ENCODE data around the gene ASAP2.

ASAP2 gene

DNA sequence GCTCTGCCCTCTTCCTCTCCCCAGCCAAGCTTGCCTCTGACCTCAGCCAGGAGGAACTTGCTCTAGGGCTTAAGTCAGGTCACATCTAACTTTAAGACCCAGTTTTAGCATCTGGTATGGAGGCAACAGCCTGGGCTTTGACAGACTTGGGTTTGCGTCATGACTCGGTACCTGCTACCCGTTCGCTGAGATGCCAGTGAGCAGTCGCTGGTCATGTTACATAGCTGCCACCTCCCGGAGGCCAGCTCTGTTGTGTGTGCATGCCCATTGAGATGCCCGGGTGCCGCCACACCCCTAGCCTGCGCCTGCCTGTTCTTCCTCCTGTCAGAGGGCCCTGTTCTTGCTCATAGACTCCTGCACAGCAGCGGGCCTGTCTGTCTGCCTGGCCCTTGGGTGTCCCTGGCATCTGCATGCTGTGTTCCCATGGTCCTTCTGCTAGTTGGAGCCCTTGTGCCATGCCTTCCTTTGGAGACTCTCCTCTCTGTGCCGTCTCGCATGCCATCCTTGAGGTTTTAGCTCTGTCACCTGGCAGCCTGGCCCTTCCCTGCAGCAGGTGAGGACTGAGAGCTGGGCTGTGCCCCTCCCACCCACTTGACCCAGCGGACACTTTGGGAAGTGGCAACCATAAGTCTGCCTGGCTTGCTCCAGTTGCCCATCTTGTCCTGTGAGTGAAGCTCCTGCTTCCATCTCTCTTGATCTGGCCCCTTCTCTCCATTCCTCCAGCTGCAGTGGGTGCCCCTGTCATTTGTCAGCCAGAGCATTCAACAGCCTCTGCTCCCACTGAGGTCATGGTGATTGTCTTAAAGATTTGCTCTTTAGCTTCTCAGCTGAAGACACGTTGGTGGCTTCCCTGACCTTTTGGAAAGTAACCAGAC lies 24.9 kb downstream of the ASAP2 start:
- DNase-seq (ENCODE audit: low spot score), result no peak

DNA sequence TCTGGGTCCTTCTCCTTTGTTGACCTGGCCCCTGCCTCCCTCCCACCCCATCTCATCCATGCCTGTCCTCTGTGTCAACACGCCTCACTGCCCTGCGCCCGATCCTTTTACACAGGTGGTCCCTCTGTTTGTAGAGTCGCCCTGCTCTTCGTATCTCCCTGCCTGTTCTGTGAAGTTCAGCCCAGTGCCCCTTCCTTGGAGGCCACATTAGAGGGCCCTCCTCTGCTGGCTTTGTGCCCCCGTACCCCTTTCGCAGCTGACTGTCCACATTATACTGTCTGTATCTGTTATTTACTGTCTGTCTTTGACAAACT lies 25.5 kb downstream of the ASAP2 start:
- DNase-seq (ENCODE audit: low spot score), result no peak

DNA sequence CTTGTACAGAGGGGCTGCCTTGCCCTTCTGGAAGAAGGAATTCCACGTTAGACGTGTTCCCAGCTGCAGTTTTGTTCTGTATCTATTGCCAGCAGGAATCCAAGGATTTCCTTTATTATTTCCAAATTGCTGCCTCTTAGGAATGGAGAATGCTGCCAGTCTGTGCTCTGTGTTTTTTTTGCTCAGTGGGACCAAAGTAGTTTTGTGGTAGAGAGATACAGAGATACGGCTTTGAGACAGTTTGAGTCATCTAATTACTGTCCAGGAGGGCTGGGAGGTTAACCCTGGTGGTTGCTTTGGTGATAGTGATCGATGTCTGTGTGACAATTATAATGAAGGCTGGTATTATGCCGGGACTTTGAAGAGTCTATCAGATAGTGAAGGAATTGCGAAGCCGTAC lies 26.3 kb downstream of the ASAP2 start:
- DNase-seq (ENCODE audit: low spot score), result no peak

DNA sequence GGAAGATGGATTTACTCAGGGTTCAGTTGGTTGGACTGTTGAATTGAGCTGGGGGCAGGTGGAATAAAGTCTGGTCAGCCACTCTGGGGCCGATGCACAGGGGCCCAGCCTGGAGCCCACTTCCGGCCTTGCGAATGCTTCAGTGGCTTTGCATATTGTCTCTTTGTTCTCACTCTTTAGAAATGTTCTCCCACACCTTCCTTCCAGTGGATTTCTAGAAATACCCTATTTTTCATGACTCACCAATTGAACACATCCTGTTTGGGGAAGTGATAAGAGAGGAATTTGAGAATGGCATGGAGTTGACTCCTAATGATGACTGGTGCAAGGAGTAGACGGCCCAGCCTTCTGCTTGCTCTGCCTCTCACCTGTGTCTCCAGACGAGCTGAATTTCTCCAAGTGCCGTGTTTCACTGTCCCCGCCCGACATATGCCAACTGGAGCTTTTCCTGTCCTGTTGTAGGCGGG lies 28.1 kb downstream of the ASAP2 start:
- DNase-seq (ENCODE audit: low spot score), result no peak

DNA sequence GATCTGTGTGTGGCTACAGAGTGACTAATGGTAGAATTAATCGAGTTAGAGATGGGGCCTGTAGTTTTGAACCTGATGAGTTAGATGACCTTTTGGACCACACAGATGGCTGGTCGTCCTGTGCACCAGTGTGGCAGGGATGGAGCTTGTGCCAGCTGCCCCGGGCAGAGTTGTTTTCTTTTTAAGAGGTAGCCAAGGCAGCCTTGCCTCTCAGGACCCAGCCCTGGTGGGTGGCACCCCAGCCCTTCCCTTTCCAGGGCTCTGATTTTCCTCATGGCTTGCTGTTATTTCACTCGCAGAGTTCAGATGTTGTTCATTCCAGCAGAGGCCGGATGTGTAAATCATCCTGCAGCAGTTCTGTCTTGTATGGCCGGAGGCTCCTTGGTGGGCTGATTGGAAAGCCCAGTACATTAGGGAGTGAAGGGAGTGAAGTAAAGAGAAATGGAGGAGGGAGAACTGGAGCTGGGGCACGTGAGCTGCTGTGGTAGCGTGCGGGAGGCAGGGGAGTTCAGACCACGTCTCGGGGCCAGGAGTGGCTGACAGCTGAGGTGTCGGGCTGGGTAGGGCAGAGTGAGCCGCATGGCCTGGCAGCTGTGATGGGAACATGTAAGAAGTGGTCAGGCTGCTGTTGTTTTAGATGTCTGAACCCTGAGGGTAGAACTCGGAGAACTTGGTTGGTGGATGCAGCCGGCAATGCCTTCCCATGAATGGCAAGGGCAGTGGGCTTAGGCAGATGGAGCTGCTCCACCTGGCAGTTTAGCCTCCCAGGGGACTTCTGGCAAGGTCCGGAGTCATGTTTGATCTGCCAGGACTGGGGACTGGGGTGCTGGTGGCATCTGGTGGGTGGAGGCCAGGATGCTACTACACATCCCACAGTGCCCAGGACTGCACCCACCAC lies 28.8 kb downstream of the ASAP2 start:
- no peak for DNase-seq (ENCODE audit: low spot score)

DNA sequence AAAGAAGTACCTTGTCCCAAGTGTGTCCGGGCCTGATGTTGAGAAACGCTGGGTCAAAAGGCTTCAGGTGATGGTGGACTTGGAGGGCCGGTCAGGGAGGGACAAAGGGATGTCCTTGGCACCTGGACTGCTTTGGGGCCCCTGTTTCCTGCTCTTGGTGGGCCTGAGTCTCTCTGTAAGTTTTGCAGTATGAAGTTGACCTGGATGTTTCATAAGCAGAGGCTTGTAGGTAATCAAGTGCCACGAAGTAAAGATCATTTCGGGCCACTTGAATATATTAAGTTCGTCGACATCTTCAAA lies 29.4 kb downstream of the ASAP2 start:
- DNase-seq (ENCODE audit: low spot score), result no peak

DNA sequence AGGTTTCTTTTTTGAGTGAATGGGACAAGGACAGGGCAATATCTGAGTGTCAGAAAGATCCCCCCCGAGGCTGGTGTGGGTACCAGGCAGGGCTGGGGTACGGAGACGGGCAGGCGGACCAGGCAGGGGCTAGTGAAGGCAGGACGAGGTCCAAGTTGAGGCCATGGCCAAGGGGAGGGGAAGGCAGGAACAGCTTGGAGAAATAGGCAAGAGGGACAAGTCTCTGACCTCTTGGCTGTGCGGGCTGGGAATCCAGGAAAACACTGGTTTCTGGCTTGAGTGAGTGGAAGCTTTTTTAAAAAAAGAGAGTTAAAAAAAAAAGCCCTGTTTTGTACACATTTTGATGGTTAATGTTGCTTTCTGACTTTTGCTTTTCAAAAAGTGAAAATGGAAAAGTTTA lies 30.3 kb downstream of the ASAP2 start:
- no peak for DNase-seq (ENCODE audit: low spot score)

DNA sequence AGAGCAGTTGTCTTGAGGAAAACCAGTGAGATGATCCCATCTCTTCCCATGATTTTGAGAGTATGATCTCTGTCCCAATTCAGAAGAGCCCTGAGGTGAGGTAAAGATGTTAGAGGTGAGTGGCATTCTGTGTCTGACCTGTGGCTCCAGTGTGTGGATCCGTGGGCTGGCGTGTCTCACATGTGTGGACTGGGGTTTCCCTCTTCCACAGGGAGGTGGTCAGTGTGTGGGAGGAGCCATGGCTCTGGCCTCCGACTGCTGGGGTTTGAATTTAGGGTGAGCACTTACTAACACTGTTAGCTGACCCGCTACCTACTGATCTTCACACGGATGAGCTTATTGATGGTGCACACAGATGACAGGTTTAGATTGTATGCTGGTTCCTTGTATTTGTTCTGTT lies 31.2 kb downstream of the ASAP2 start:
- no peak for DNase-seq (ENCODE audit: low spot score)

DNA sequence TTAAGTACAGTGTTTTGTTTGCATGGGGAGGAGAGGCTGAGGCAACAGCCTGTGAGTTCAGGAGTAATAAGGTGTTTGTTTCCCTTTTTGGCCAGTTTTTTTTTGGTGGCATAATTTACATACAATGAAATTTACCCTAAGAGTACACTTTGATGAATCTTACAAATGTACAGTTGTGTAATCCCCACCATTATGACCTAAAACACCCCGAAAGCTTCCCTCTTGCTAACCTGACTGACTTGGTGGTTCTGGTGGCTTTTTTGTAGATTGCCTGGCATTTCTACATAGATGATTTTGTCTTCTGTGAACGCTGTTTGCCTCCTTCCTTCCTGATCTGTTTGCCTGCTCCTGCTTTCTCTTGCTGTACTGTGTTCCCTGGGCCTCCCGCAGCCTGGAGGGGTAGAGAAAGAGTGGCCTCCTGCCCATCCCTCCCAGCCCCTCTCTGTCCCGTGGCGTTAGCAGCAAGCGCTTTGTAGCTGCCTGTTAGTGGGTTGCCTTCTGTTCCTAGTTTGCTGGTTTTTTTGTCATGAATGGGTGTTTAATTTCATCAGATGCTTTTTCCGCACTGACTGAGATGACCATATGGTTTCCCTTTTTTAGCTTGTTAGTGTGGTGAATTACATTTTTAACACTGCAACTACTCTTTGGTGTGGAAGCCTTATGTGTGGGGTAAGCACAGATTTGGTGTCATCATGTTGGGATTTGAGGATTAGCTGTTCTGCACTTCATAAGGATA lies 32.1 kb downstream of the ASAP2 start:
- no peak for DNase-seq (ENCODE audit: low spot score)

DNA sequence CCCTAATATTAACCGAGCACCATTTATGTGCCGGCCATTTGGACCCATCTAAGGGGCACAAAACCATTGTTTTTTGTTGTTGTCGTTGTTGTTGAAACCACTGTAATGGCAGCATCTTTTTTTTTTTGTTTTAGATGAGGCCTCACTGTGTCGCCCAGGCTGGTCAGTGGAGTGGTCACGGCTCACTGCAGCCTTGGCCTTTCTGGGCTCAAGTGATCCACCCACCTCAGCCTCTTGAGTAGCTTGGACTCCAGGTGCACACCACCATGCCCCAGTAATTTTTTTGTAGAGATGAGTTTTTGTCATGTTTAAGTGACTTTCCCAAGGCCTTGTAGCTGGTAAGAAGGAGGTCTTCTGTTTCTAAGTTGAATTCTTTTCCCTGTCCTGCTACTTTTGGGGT lies 33.0 kb downstream of the ASAP2 start:
- no peak for DNase-seq (ENCODE audit: low spot score)

DNA sequence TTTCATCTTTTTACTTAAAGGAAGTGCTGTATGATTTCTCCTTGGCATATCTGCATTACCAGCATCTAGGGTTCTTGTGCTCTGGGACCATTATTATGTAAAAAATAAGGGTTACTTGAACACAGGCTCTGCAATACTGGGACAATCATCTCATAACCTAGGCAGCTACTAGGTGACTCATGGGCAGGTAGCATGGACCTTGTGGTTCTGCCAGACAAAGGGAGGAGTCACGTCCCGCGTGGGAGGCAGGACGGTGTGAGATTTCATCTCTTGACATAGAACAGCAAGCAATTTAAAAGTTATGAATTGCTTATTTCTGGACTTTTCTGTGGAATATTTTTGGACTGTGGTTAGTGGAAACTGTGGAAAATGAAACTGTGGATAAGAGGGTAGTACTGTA lies 34.1 kb downstream of the ASAP2 start:
- no peak for DNase-seq (ENCODE audit: low spot score)

DNA sequence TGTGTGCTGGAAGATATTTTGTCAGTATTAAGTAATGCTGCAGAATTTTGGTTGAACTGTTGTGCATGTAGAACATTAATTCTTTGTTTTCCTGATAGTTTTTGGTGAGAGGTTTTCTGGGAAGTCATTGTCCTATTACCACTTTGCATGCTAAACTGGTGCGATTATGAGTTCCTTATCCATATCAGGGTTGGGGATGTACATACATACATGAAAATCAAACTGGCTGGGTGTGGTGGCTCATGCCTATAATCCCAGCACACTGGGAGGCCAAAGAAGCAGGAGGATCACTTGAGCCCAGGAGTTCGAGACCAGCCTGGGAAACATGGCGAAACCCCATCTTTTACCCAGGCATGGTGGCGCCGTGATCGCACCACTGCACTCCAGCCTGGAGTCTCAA lies 34.6 kb downstream of the ASAP2 start:
- no peak for DNase-seq (ENCODE audit: low spot score)

DNA sequence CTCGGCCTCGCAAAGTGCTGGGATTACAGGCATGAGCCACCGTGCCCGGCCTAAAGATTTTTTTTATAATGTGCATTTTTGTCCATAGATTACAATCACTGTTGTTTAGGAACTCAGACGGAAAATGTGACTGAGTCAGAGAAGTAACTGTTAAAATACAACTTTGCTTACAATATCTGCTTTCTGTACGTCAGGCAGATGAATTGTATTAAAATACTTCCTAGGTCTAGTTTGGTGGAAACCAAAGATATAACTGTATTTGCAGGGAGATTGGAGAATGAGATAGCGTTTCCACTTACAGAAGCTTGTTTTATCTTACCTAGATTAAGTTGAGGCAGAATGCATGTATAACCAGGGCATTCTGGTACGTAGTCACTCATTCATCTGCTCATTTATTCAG lies 36.7 kb downstream of the ASAP2 start:
- no peak for DNase-seq (ENCODE audit: low spot score)

DNA sequence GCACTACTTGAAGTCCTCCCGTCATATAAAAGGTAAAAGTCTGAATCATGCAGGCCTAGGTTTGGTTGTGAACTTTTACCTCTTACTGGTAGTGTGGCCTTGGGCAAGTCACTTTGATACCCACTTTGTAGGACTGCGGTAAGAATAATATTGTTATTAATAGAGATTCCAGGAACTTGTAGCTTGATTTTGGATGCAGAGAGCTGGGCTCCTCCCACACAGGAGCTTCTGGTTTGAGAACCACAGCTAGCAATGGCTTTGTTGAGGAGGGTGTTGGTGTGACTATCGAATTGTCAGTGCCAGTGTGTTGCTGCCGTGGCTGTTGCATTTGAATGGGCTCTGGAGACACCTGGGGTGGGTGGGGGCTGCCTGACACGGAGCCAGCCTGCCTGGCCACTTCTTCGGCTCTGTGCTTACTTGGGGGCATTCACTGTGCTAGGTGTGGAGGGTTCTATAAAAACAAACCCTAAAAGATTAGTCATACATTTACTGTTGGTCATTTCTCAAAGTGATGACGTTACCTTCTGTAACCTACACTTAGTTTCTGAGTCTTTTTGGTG lies 38.5 kb downstream of the ASAP2 start:
- DNase-seq (ENCODE audit: low spot score), result no peak

DNA sequence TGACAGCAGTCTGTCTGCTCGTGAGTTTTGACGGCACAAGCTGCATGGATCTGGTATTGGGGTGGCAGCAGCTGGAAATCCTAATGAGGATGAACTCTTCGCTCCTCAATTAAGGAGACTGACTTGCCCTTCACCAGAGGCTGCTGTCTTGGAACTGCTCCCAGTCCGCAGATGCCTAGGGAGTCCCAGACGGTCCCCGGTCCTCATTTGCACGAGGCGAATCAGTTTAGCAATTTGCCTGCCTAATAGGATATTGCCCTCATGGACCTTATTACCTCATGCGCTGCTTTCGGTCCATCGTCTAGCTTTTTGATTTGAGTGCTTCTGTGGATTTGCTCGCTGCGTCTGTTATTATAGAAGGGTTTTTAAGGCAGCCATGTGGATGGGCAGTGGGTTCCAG lies 40.6 kb downstream of the ASAP2 start:
- no peak for DNase-seq (ENCODE audit: low spot score)

DNA sequence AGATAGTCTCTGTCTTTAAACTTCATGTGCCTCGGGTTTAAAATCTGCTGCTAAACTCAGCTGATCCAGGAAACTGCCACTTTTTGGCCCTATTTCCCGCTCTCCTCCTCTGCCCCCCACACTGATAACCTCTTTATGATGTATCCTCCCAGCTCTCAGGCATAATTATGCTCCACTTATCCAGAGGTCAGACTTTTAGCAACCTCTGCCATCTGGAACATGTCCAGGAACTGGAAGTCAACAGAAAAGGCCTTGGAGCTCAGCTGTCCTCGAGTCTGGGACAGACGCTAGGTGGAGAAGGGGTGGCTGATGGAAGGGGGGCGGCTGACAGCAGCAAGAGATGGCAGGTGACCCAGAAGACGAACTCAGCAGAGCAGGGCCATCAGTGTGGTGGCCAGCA lies 41.2 kb downstream of the ASAP2 start:
- no peak for DNase-seq (ENCODE audit: low spot score)

DNA sequence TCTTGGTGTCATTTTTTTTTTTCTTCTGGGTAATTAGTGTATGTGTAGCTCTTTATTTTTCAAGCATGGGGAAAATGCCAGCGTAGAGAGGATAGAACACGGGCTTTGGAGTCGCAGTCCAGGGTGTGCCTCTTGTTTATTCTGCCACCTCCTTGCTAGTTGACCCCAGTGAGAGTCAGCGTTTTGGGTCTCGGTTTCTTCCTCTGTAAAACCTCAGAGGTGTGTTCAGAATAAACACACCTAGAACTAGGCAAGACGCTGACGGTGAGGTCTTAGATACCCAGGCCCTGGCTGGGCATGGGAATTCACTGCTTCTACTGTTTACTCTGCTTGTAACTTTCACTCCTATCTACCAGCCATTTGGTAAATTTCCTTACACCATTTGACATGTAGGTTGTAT lies 41.8 kb downstream of the ASAP2 start:
- no peak for DNase-seq (ENCODE audit: low spot score)

DNA sequence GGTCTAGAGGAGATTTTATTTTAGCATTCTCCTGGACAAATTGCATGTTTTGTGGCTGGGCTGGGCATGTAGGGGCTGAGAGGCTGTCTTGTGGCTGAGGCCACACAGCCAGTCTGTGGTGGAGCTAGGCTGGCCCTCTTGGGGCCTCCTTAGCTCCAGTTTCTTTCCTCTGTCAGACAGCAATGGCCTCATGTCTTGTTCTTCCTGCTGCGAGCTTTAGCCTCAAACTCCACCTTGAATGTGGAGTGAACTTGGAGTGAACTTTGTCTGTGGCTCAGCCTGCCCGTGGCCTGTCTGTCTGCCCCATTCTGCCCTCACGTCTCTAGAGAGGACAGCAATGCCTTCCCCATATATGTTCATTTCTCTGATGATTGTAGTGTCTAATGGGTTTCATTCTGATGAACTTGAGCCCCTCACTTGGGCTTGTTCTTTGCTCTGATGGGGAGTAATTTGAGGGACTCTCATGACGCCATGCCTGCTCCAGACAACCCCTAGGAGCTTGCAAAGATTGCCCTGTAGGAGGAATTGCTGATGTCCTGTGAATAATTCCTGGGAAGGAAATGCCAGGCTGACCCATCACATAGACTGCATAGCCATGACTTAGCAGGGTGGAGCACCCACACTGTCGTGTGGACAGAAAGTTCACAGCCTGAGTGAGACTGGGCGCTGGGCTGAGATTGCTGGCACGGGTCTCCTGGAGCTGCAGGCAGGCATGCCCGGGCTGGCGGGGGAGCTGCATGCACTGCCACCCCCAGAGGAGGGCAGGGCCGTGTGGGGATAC lies 42.6 kb downstream of the ASAP2 start:
- DNase-seq (ENCODE audit: low spot score), result no peak

DNA sequence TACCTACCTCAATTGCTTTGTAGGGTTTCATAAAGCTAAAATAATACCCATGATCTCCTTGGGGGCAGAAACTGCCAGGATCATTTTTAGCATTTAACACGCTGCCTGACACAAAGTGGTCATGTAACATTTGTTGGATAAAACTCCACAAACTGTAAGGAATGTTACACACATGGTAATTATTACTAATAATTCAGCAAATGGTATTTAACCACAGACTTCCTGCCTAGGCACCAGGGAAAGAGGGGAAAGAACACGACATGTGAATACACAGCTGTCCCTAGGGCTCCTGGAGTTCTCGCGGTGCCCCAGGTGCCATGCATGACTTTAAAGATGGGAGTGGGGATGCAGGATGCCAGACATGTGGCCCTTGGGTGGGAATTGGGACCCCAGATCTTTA lies 43.5 kb downstream of the ASAP2 start:
- no peak for DNase-seq (ENCODE audit: low spot score)

DNA sequence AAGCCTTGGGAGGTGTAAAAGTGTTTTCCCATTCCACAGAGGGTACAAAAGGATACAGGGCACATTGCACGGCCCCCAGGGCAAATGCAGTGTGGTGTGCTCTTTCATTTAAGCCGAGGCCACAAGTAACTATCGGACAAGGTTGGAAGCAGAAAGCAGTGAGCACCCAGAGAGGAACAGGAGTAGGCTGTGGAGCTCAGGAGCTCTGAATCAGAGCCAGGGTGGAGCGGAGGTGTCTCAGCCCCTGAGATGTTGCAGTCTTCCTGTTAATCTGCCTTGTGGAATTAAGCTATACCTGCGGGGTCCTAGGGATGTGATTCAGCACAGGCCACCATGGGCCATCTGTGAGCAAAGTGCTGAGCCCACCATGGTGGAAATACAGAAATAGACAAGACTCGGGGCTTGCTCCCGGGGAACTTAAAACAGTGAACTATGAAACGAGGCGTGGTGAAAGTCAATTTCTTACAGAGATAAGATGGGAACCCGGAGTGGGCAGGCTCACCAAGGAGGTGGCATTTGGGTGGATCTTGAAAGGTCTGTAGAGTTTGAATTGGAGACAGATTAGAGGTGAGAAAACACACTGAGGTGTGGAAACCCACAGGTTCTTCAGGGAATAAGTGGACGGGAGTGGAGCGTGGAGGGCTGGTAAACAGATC lies 44.0 kb downstream of the ASAP2 start:
- DNase-seq (ENCODE audit: low spot score), result no peak
